Mesodermal cell (in vitro differentiated cells): Measurements from ENCODE around the gene TADA2B.

Experiments
- H3K27ac ChIP-seq: 2 replicates; pipeline ENCODE4 v1.7.0; 2013; ENCODE audit warnings: mild to moderate bottlenecking, low read depth, low read length, moderate library complexity; ENCODE audit not compliant: severe bottlenecking
- H3K36me3 ChIP-seq: 2 replicates; pipeline ENCODE4 v1.7.1; 2013; ENCODE audit warnings: mild to moderate bottlenecking, low read length, moderate library complexity; ENCODE audit not compliant: control insufficient read depth, insufficient read depth
- H3K4me1 ChIP-seq: one replicate; pipeline ENCODE4 v1.7.1; 2013; ENCODE audit warnings: mild to moderate bottlenecking, low read length; ENCODE audit not compliant: insufficient read depth, control insufficient read depth, poor library complexity, severe bottlenecking
- H3K4me3 ChIP-seq: 2 replicates; pipeline ENCODE4 v1.7.0; 2013; ENCODE audit warnings: low read length, control low read depth, mild to moderate bottlenecking; ENCODE audit not compliant: insufficient read depth, poor library complexity, severe bottlenecking; ENCODE audit errors: extremely low read depth
- H3K9me3 ChIP-seq: 2 replicates; pipeline ENCODE4 v1.7.1; 2013; ENCODE audit warnings: mild to moderate bottlenecking, low read length, moderate library complexity; ENCODE audit not compliant: control insufficient read depth
- WGBS, 2 experiments: methylation state at CpG; one replicate each; pipeline ENCODE4 v1.1.5; 2013; ENCODE audit warnings: missing lambda C conversion rate in 2 of 2; ENCODE audit not compliant: insufficient coverage in 2 of 2; 5-methylcytosine and 5-hydroxymethylcytosine counted together

TADA2B gene

GRCh38 chr4:7005571-7005970, 37.6 kb upstream of the TADA2B start:
- WGBS, 2 experiments, result 88 to 100% methylated on average over 3 of the region's 4 CpGs
- Histone ChIP-seq H3K36me3 (peaks cover 91% of the 10 kb centered on the region), H3K9me3 (no peaks in the 10 kb centered on the region), H3K4me3 (no peak overlapping the region), H3K4me1 (no peaks in the 10 kb centered on the region), H3K27ac (no peak overlapping the region)

- H3K4me1 ChIP-seq, result no peaks in the 10 kb centered on the region
- H3K9me3 ChIP-seq, result no peaks in the 10 kb centered on the region
- WGBS, 2 experiments, result 88 to 89% methylated on average over 1 to 3 of the region's 3 CpGs
- H3K27ac ChIP-seq, result no peak overlapping the region
- H3K36me3 ChIP-seq, result peaks cover 91% of the 10 kb centered on the region
- H3K4me3 ChIP-seq, result no peak overlapping the region
These were observed 36.8 kb upstream of the TADA2B start for GRCh38 chr4:7006411-7006810.

DNA sequence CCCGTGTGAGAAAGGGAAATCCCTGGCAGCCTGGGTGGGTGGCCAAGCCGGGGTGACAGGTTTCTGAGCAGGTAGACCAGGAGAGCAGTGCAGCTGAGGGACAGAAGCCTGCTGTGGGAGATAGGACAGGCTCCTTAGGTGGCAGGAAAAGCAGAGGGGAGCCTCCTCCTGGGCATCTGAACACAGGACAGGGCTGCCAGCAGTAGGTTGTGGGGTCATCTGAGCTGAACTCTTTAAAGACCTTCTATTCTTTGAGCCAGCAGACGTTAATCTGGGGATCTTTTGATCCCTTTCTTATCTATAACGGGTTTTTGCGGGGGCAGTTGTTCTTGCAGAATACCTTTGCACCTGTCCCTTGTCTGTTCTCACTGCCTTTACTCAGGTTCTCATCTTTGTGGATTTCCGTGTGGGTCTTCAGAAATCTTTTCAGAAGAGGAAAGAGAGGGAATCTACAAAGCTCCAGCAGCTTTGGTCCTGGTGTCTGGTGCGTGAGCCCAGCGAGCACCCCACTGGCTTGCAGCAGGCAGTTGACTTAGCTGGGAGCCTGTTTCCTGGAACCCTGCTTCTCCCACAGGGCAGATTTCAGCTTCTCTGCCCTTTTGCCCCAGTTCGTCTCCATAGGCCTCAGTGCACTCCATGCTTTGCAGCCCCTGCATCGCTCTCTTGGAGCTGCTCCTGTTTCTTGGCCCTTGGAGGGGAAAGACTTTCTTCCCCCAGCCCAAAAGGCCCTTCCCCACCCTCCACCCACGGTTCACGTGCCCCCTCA, 35.8 kb upstream of the TADA2B start:
- Histone ChIP-seq H3K36me3 (peaks cover 91% of the 10 kb centered on the region), H3K9me3 (no peaks in the 10 kb centered on the region), H3K4me1 (no peaks in the 10 kb centered on the region), H3K4me3 (no peak overlapping the region), H3K27ac (no peak overlapping the region)
- 79 to 87% methylated on average over 10 to 12 of the region's 12 CpGs for WGBS, 2 experiments

- H3K27ac ChIP-seq, result no peak overlapping the region
- no peaks in the 10 kb centered on the region for H3K4me1 ChIP-seq
- H3K4me3 ChIP-seq, result no peak overlapping the region
- H3K9me3 ChIP-seq, result no peaks in the 10 kb centered on the region
- 100% methylated on average over 1 of the region's 2 CpGs; no CpG with 5 or more reads in 1 of the 2 experiments for whole genome bisulfite sequencing, 2 experiments
- peaks cover 87% of the 10 kb centered on the region for H3K36me3 ChIP-seq
These were observed 35.2 kb upstream of the TADA2B start for GRCh38 chr4:7007944-7008343.

- H3K4me3 ChIP-seq, result no peak overlapping the region
- H3K27ac ChIP-seq, result no peak overlapping the region
- 87 to 98% methylated on average over 4 to 5 of the region's 5 CpGs for WGBS, 2 experiments
- H3K4me1 ChIP-seq, result no peaks in the 10 kb centered on the region
- H3K36me3 ChIP-seq, result peaks cover 90% of the 10 kb centered on the region
- no peaks in the 10 kb centered on the region for H3K9me3 ChIP-seq
These were observed 33.6 kb upstream of the TADA2B start for GRCh38 chr4:7009564-7009963.

DNA sequence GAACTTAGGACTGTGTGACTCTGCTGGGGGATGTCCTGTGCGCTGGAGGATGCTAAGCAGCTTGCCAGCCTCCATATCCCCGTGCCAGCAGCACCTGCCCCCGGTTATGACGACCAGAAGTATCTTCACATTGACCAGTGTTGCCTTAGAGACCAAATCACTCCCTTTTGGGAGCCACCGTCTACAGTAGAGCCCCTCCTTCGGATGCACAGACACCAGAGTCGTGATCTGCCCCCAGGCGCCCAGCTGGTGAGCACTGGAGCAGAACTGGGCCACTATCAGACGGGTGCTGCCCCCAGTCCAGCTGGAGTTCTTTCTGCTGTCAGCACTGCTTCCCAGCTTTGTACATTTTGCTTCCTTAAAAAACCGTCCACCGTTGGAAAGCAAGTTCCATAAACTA, 30.0 kb upstream of the TADA2B start:
- Histone ChIP-seq H3K4me1 (no peaks in the 10 kb centered on the region), H3K27ac (no peak overlapping the region), H3K4me3 (no peak overlapping the region), H3K36me3 (peaks cover 96% of the 10 kb centered on the region), H3K9me3 (no peaks in the 10 kb centered on the region)
- WGBS, 2 experiments, result 91 to 98% methylated on average over 10 to 11 of the region's 11 CpGs

- H3K36me3 ChIP-seq, result peaks cover 90% of the 10 kb centered on the region
- no peak overlapping the region for H3K4me3 ChIP-seq
- no peak overlapping the region for H3K27ac ChIP-seq
- WGBS, 2 experiments, result 96 to 99% methylated on average over 12 of the region's 12 CpGs
- peaks cover 4% of the 10 kb centered on the region for H3K4me1 ChIP-seq
- no peaks in the 10 kb centered on the region for H3K9me3 ChIP-seq
These were observed 28.4 kb upstream of the TADA2B start for GRCh38 chr4:7014815-7015214.

GRCh38 chr4:7015383-7016035, 27.7 kb upstream of the TADA2B start:
- Histone ChIP-seq H3K27ac (no peak overlapping the region), H3K4me3 (no peak overlapping the region), H3K9me3 (no peaks in the 10 kb centered on the region), H3K36me3 (peaks cover 83% of the 10 kb centered on the region), H3K4me1 (peaks cover 11% of the 10 kb centered on the region)
- 96% methylated on average over 11 of the region's 12 CpGs for WGBS, 2 experiments

- Histone ChIP-seq H3K36me3 (peaks cover 80% of the 10 kb centered on the region), H3K4me1 (peaks cover 15% of the 10 kb centered on the region), H3K9me3 (no peaks in the 10 kb centered on the region), H3K27ac (no peak overlapping the region), H3K4me3 (no peak overlapping the region)
- 94 to 95% methylated on average over 9 to 10 of the region's 11 CpGs for WGBS, 2 experiments
These were observed 27.1 kb upstream of the TADA2B start for GRCh38 chr4:7016086-7016485.

DNA sequence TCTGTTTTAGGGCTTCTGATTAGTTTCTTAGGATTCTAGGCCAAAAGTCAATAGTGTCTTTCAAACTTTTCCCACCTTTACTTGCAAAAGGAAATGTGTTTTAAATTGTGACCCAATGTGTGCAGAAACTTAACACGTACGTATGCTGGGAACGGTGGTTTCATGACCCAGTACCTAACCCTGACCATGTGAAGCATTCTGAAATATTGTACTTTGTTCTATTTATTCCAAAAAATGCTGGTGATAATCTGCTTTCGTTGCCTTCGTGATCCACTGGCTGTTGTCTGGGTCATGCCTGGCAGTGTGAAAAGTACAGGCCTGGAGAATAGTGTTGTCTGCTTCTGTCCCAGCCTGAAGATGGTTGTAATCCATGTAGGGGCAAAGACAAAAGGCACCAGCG, 26.7 kb upstream of the TADA2B start:
- WGBS, 2 experiments, result 95 to 100% methylated on average over 4 of the region's 6 CpGs
- Histone ChIP-seq H3K36me3 (peaks cover 80% of the 10 kb centered on the region), H3K9me3 (no peaks in the 10 kb centered on the region)

DNA sequence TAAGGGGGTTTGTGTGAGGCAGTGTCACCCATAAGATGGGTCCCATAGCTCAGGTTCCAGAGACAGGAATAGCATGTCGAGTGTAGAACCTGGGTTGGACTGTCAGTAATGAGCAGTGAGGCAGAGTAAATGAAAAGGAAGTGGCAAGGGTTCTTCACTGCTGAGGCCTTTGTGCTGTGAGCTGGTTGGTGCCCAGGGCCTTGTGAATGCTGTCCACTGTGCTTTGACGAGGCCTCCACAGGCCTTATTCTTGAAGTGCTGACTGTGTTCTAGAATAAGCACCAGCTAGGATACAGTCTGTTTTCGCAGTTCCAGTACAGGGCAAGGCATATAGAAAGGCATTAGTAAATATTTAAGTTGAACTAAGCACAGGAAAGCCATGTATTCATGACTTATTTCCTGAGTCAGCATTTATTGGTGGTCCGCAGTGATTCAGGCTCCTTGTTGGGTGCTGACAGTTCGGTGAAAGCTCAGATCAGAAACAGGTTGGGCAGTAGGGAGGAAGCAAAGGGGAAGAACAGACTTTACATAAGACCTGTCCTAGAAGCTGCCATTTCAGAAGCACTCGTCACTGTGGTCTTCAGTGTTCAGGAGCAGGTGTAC, 25.6 kb upstream of the TADA2B start:
- WGBS, 2 experiments, result 96 to 100% methylated on average over 5 to 6 of the region's 6 CpGs
- H3K36me3 ChIP-seq, result peaks cover 73% of the 10 kb centered on the region

More for the DNA sequence above, 26.7 kb upstream of the TADA2B start:
- Histone ChIP-seq H3K4me1 (peaks cover 19% of the 10 kb centered on the region), H3K4me3 (no peak overlapping the region), H3K27ac (no peak overlapping the region)

More for the DNA sequence above, 25.6 kb upstream of the TADA2B start:
- H3K4me1 ChIP-seq, result peaks cover 30% of the 10 kb centered on the region
- H3K9me3 ChIP-seq, result no peaks in the 10 kb centered on the region
- H3K27ac ChIP-seq, result no peak overlapping the region
- H3K4me3 ChIP-seq, result no peak overlapping the region
